Neural cell (in vitro differentiated cells): ENCODE data around the gene LRRC74A. TPM values are rescaled to one million over a fixed set of nuclear protein-coding genes. Genes with fewer than 3 reads are reported as not detected.

Experiments used
- H2AFZ ChIP-seq: fragments of 200-600, 300-800 bp; sonication (generic), shearing (Covaris generic); 2 replicates; pipeline ENCODE4 v1.6.0; 2014; ENCODE audit warnings: low read depth, mild to moderate bottlenecking, antibody characterized with exemption, low read length, moderate library complexity
- H3F3A ChIP-seq: fragments of 200-600 bp; shearing (Covaris generic); 2 replicates; pipeline ENCODE4 v1.6.1; 2016; ENCODE audit warnings: mild to moderate bottlenecking, moderate library complexity, mixed read lengths, antibody characterized with exemption, low read length; ENCODE audit not compliant: insufficient read depth, poor library complexity, severe bottlenecking
- H3K27ac ChIP-seq: fragments of 200-600, 300-800 bp; sonication (generic), shearing (Covaris generic); 2 replicates; pipeline ENCODE4 v1.5.1; 2014; ENCODE audit warnings: mild to moderate bottlenecking, low read length, moderate library complexity
- H3K27me3 ChIP-seq: fragments of 300-800, 200-600 bp; sonication (generic), shearing (Covaris generic); 2 replicates; pipeline ENCODE4 v1.6.0; 2014; ENCODE audit warnings: mild to moderate bottlenecking, low read depth, low read length, moderate library complexity; ENCODE audit not compliant: insufficient read depth
- H3K36me3 ChIP-seq: fragments of 300-800, 200-600 bp; sonication (generic), shearing (Covaris generic); 2 replicates; pipeline ENCODE4 v1.5.1; 2014; ENCODE audit warnings: mild to moderate bottlenecking, antibody characterized with exemption, low read length, moderate library complexity; ENCODE audit not compliant: insufficient read depth
- H3K4me2 ChIP-seq: fragments of 300-800, 200-600 bp; sonication (generic), shearing (Covaris generic); 2 replicates; pipeline ENCODE4 v1.6.0; 2014; ENCODE audit warnings: mild to moderate bottlenecking, low read length
- H3K4me3 ChIP-seq: fragments of 300-800, 200-600 bp; sonication (generic), shearing (Covaris generic); 2 replicates; pipeline ENCODE4 v1.5.1; 2014; ENCODE audit warnings: mild to moderate bottlenecking, low read length, moderate library complexity
- H3K79me2 ChIP-seq: fragments of 200-600 bp; shearing (Covaris generic); replicated peaks from 2 replicates; pipeline ENCODE4 v1.6.0; 2014; ENCODE audit warnings: mild to moderate bottlenecking, low read length, moderate library complexity; ENCODE audit not compliant: insufficient read depth
- H3K9ac ChIP-seq: fragments of 300-800, 200-600 bp; sonication (generic), shearing (Covaris generic); 2 replicates; pipeline ENCODE4 v1.6.1; 2016; ENCODE audit warnings: mild to moderate bottlenecking, low read length, mixed read lengths
- H3K9me2 ChIP-seq: fragments of 200-600 bp; shearing (Covaris generic); 2 replicates; pipeline ENCODE4 v1.6.1; 2016; ENCODE audit warnings: mild to moderate bottlenecking, low read length, mixed read lengths; ENCODE audit not compliant: insufficient read depth
- H3K9me3 ChIP-seq: fragments of 200-600, 300-800 bp; sonication (generic), shearing (Covaris generic); 2 replicates; pipeline ENCODE4 v1.6.1; 2016; ENCODE audit warnings: mild to moderate bottlenecking, mixed run types, low read length, moderate library complexity, mixed read lengths
- H4K20me1 ChIP-seq: fragments of 200-600 bp; shearing (Covaris generic); 2 replicates; pipeline ENCODE4 v1.6.1; 2016; ENCODE audit warnings: mild to moderate bottlenecking, mixed run types; ENCODE audit not compliant: insufficient read depth
- EP300 ChIP-seq: fragments of 450-650 bp; conservative IDR thresholded peaks from 2 replicates; pipeline ENCODE4 v1.6.1; 2014; ENCODE audit warnings: antibody characterized with exemption, mild to moderate bottlenecking, moderate library complexity; ENCODE audit not compliant: poor library complexity, severe bottlenecking
- EZH2 ChIP-seq: fragments of 200-600, 300-800 bp; shearing (Covaris generic), sonication (generic); IDR thresholded peaks from 2 replicates; pipeline ENCODE4 v1.6.1; 2014; ENCODE audit warnings: antibody characterized with exemption, low read length, borderline replicate concordance, mild to moderate bottlenecking; ENCODE audit not compliant: insufficient read depth, poor library complexity, severe bottlenecking
- MXI1 ChIP-seq: fragments of 450-650 bp; conservative IDR thresholded peaks from 2 replicates; pipeline ENCODE4 v1.6.1; 2014; ENCODE audit warnings: antibody characterized with exemption, mild to moderate bottlenecking; ENCODE audit not compliant: poor library complexity, severe bottlenecking
- POLR2AphosphoS5 ChIP-seq: IDR thresholded peaks from 2 replicates; pipeline ENCODE4 v1.6.1; 2012
- RAD21 ChIP-seq: fragments of 450-650 bp; conservative IDR thresholded peaks from 2 replicates; pipeline ENCODE4 v1.6.1; 2014; ENCODE audit warnings: antibody characterized with exemption, mild to moderate bottlenecking, moderate library complexity
- SMC3 ChIP-seq: fragments of 450-650 bp; conservative IDR thresholded peaks from 2 replicates; pipeline ENCODE4 v1.6.1; 2014; ENCODE audit warnings: antibody characterized with exemption, mild to moderate bottlenecking, moderate library complexity; ENCODE audit not compliant: poor library complexity
- TAF1 ChIP-seq: IDR thresholded peaks from 2 replicates; pipeline ENCODE4 v1.6.1; 2012; ENCODE audit warnings: low read depth
- polyA plus RNA-seq: library from polyadenylated mRNA; depleted of rRNA; stranded (reverse); fragments of >200 nt; gene quantifications from 2 replicates; pipeline ENCODE4 v1.2.3, GENCODE V29; 2014
- TF ChIP-seq, protein P1 (sequence below): fragments of 450-650 bp; IDR thresholded peaks from 2 replicates; pipeline ENCODE4 v1.5.1; 2014; ENCODE audit warnings: antibody characterized with exemption, mild to moderate bottlenecking, moderate library complexity; ENCODE audit not compliant: poor library complexity, severe bottlenecking
- TF ChIP-seq, protein P2 (sequence below): IDR thresholded peaks from 2 replicates; pipeline ENCODE4 v1.6.1; 2012; ENCODE audit warnings: borderline replicate concordance

Gene LRRC74A
- polyA plus RNA-seq, 1 donor from 2014 or later: not detected

DNA sequence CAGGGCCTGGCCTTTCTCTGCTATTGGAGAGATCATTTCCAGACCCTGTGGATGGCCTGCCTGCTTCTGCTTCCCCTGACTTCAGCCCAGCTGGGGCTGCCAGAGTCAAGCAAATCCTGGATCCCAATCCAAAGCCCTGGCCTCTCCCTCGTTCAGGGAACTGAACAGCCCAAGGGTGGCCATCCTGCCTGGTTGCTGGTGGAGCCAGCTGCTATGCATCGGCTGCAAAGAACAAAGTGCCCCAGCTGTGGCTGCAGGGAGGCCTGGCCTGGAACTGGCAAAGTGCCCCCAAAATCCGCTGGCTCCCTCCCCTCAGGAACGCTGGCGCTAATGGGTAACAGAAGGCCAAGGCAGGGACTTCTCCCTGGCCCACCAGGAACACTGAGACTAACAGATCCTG lies 56.4 kb downstream of the LRRC74A start:
- Histone ChIP-seq H3K4me2 (no peak overlapping the region), H3K9me3 (no peaks in the 10 kb centered on the region), H3K9ac (no peak overlapping the region), H4K20me1 (no peaks in the 10 kb centered on the region), H3F3A (no peaks in the 10 kb centered on the region), H3K36me3 (no peaks in the 10 kb centered on the region), H3K27ac (no peak overlapping the region), H3K79me2 (no peaks in the 10 kb centered on the region), H3K4me3 (no peak overlapping the region), H2AFZ (no peak overlapping the region), H3K9me2 (no peaks in the 10 kb centered on the region), H3K27me3 (no peaks in the 10 kb centered on the region)
- TF ChIP-seq, protein P1, sequence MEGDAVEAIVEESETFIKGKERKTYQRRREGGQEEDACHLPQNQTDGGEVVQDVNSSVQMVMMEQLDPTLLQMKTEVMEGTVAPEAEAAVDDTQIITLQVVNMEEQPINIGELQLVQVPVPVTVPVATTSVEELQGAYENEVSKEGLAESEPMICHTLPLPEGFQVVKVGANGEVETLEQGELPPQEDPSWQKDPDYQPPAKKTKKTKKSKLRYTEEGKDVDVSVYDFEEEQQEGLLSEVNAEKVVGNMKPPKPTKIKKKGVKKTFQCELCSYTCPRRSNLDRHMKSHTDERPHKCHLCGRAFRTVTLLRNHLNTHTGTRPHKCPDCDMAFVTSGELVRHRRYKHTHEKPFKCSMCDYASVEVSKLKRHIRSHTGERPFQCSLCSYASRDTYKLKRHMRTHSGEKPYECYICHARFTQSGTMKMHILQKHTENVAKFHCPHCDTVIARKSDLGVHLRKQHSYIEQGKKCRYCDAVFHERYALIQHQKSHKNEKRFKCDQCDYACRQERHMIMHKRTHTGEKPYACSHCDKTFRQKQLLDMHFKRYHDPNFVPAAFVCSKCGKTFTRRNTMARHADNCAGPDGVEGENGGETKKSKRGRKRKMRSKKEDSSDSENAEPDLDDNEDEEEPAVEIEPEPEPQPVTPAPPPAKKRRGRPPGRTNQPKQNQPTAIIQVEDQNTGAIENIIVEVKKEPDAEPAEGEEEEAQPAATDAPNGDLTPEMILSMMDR: no peak
- no peak for TF ChIP-seq EP300
- no peak for TF ChIP-seq RAD21
- no peak for TF ChIP-seq TAF1
- TF ChIP-seq, protein P2, sequence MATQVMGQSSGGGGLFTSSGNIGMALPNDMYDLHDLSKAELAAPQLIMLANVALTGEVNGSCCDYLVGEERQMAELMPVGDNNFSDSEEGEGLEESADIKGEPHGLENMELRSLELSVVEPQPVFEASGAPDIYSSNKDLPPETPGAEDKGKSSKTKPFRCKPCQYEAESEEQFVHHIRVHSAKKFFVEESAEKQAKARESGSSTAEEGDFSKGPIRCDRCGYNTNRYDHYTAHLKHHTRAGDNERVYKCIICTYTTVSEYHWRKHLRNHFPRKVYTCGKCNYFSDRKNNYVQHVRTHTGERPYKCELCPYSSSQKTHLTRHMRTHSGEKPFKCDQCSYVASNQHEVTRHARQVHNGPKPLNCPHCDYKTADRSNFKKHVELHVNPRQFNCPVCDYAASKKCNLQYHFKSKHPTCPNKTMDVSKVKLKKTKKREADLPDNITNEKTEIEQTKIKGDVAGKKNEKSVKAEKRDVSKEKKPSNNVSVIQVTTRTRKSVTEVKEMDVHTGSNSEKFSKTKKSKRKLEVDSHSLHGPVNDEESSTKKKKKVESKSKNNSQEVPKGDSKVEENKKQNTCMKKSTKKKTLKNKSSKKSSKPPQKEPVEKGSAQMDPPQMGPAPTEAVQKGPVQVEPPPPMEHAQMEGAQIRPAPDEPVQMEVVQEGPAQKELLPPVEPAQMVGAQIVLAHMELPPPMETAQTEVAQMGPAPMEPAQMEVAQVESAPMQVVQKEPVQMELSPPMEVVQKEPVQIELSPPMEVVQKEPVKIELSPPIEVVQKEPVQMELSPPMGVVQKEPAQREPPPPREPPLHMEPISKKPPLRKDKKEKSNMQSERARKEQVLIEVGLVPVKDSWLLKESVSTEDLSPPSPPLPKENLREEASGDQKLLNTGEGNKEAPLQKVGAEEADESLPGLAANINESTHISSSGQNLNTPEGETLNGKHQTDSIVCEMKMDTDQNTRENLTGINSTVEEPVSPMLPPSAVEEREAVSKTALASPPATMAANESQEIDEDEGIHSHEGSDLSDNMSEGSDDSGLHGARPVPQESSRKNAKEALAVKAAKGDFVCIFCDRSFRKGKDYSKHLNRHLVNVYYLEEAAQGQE: no peak

DNA sequence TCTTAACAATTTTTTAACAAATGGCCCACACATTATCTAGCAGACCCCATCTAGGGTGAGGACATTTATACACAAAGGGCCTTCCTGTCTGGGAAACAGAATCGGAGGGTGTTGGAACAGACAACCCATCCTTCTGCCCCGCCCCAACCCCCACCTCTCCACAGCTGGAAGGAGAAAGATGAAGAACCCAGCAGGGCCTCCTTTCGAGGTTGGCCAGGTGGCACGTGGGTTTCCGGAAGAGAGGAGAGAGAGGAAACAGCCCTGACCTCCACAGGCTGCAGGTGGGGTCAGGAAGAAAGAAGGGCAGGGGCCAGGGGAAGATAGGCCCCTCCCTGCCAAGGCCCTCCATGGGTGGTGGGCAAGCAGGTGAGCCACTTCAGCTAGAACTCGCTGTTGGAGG lies 57.2 kb downstream of the LRRC74A start:
- TF ChIP-seq, protein P1: no peak
- TF ChIP-seq RAD21 (no peak), EP300 (no peak), SMC3 (no peak), MXI1 (no peak), EZH2 (no peak), TAF1 (no peak), POLR2AphosphoS5 (no peak)
- TF ChIP-seq, protein P2: no peak
- H2AFZ ChIP-seq: no peak overlapping the region

More for the DNA sequence above, 57.2 kb downstream of the LRRC74A start:
- H3K4me3 ChIP-seq: no peak overlapping the region
- no peaks in the 10 kb centered on the region for H3K36me3 ChIP-seq
- H3K4me2 ChIP-seq: no peak overlapping the region
- H3F3A ChIP-seq: no peaks in the 10 kb centered on the region
- H3K27ac ChIP-seq: no peak overlapping the region
- H4K20me1 ChIP-seq: no peaks in the 10 kb centered on the region
- H3K9ac ChIP-seq: no peak overlapping the region
- no peaks in the 10 kb centered on the region for H3K27me3 ChIP-seq
- no peaks in the 10 kb centered on the region for H3K9me3 ChIP-seq
- no peaks in the 10 kb centered on the region for H3K9me2 ChIP-seq
- H3K79me2 ChIP-seq: no peaks in the 10 kb centered on the region
